ENCODE results near the gene PRKN.

PRKN gene

DNA sequence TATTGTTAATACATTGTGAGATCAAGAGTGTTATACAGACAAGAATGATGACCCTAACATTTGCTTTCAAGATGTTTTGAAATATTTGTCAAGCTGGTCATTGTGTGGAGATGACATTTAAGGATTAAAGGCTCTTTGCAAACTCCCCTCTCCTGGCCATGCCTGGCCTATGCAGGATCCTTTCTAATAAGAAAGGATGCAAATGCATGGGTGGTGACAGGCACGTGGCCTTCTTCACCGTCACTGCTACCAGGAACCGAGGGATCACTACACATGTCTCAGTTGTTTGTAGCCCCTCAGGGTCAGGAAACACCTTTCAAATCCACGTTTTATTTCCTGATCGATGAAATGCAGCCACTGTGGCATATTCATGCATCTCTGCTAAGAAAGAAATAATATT is 419.7 kb downstream of the PRKN start:
- TF ChIP-seq GABPA (IDR thresholded peaks at IDR 0.05; ENCODE audit: low read depth) (no peak), POLR2AphosphoS5 (IDR thresholded peaks at IDR 0.05; ENCODE audit: low read depth) (no peak), SPI1 (IDR thresholded peaks at IDR 0.05; ENCODE audit: borderline replicate concordance, low read depth) (no peak)
- TF ChIP-seq, protein P1, sequence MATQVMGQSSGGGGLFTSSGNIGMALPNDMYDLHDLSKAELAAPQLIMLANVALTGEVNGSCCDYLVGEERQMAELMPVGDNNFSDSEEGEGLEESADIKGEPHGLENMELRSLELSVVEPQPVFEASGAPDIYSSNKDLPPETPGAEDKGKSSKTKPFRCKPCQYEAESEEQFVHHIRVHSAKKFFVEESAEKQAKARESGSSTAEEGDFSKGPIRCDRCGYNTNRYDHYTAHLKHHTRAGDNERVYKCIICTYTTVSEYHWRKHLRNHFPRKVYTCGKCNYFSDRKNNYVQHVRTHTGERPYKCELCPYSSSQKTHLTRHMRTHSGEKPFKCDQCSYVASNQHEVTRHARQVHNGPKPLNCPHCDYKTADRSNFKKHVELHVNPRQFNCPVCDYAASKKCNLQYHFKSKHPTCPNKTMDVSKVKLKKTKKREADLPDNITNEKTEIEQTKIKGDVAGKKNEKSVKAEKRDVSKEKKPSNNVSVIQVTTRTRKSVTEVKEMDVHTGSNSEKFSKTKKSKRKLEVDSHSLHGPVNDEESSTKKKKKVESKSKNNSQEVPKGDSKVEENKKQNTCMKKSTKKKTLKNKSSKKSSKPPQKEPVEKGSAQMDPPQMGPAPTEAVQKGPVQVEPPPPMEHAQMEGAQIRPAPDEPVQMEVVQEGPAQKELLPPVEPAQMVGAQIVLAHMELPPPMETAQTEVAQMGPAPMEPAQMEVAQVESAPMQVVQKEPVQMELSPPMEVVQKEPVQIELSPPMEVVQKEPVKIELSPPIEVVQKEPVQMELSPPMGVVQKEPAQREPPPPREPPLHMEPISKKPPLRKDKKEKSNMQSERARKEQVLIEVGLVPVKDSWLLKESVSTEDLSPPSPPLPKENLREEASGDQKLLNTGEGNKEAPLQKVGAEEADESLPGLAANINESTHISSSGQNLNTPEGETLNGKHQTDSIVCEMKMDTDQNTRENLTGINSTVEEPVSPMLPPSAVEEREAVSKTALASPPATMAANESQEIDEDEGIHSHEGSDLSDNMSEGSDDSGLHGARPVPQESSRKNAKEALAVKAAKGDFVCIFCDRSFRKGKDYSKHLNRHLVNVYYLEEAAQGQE (IDR thresholded peaks at IDR 0.05; ENCODE audit: insufficient replicate concordance, low read depth) = no peak
- TF ChIP-seq, protein P2, sequence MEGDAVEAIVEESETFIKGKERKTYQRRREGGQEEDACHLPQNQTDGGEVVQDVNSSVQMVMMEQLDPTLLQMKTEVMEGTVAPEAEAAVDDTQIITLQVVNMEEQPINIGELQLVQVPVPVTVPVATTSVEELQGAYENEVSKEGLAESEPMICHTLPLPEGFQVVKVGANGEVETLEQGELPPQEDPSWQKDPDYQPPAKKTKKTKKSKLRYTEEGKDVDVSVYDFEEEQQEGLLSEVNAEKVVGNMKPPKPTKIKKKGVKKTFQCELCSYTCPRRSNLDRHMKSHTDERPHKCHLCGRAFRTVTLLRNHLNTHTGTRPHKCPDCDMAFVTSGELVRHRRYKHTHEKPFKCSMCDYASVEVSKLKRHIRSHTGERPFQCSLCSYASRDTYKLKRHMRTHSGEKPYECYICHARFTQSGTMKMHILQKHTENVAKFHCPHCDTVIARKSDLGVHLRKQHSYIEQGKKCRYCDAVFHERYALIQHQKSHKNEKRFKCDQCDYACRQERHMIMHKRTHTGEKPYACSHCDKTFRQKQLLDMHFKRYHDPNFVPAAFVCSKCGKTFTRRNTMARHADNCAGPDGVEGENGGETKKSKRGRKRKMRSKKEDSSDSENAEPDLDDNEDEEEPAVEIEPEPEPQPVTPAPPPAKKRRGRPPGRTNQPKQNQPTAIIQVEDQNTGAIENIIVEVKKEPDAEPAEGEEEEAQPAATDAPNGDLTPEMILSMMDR (IDR thresholded peaks at IDR 0.05; ENCODE audit: insufficient read depth, low read length) = no peak
- H3K27ac ChIP-seq (replicated peaks) = no peak overlapping the region
- DNase-seq (ENCODE audit: low read depth in 1 of 2, low spot score in 1 of 2) = no peak
- no peak overlapping the region for H3K4me3 ChIP-seq (replicated peaks; ENCODE audit: insufficient read depth, low read length)
- H3K27me3 ChIP-seq (ENCODE audit: insufficient read depth, poor library complexity, severe bottlenecking) = no peaks in the 10 kb centered on the region

DNA sequence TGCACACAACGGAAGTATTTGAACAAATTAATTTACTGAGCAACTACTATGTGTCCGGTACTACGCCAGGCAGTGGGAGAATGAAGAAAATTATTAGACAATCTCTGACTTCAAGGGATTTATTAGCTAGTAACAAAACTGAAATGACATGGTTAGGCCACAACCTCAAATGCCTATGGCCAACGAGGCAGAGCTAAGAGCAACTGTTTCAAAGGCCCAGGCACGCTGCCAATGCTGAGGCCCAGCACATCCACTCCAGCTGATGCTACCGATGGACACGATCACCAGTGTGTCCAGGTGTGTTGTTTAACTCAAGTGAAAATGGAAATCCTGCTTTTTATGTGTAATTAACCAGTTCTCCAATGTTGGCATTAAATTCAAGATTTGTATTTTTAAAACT is 420.9 kb downstream of the PRKN start:
- no peaks in the 10 kb centered on the region for H3K27me3 ChIP-seq (ENCODE audit: insufficient read depth, poor library complexity, severe bottlenecking)
- TF ChIP-seq SPI1 (IDR thresholded peaks at IDR 0.05; ENCODE audit: borderline replicate concordance, low read depth) (no peak), POLR2AphosphoS5 (IDR thresholded peaks at IDR 0.05; ENCODE audit: low read depth) (no peak), GABPA (IDR thresholded peaks at IDR 0.05; ENCODE audit: low read depth) (no peak)
- TF ChIP-seq, protein P2 (IDR thresholded peaks at IDR 0.05; ENCODE audit: insufficient read depth, low read length) = no peak
- TF ChIP-seq, protein P1 (IDR thresholded peaks at IDR 0.05; ENCODE audit: insufficient replicate concordance, low read depth) = no peak
- H3K4me3 ChIP-seq (replicated peaks; ENCODE audit: insufficient read depth, low read length) = no peak overlapping the region
- DNase-seq (ENCODE audit: low read depth in 1 of 2, low spot score in 1 of 2) = no peak
- no peak overlapping the region for H3K27ac ChIP-seq (replicated peaks)

DNA sequence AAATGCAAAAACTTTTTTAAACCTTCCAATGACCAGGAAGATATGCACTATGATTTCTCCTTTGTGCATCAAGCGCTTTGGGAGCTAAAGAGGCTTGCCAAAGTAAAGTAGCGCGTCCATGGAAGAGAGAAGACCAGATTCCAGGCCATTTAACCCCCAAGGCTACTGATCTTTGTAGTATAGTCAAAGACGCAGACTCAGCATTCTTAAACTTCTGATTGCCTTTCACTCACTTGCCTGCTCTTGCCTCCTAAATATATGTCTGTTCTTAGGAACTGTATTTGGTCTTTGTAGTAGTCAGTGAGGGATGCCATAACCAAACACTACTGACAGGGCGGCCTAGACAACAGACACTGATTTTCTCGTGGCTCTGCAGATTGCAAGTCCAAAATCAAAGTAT is 426.4 kb downstream of the PRKN start:
- TF ChIP-seq, protein P2 (IDR thresholded peaks at IDR 0.05; ENCODE audit: insufficient read depth, low read length) = no peak
- TF ChIP-seq SPI1 (IDR thresholded peaks at IDR 0.05; ENCODE audit: borderline replicate concordance, low read depth) (no peak), GABPA (IDR thresholded peaks at IDR 0.05; ENCODE audit: low read depth) (no peak), POLR2AphosphoS5 (IDR thresholded peaks at IDR 0.05; ENCODE audit: low read depth) (no peak)
- TF ChIP-seq, protein P1 (IDR thresholded peaks at IDR 0.05; ENCODE audit: insufficient replicate concordance, low read depth) = no peak
- H3K27me3 ChIP-seq (ENCODE audit: insufficient read depth, poor library complexity, severe bottlenecking) = peaks cover 2% of the 10 kb centered on the region

More for the DNA sequence above, 426.4 kb downstream of the PRKN start:
- DNase-seq (ENCODE audit: low read depth in 1 of 2, low spot score in 1 of 2) = no peak
- Histone ChIP-seq H3K4me3 (replicated peaks; ENCODE audit: insufficient read depth, low read length) (no peak overlapping the region), H3K27ac (replicated peaks) (no peak overlapping the region)
